Activated CD8-positive, alpha-beta memory T cell treated with anti-CD3 and anti-CD28 coated beads, Interleukin-2, amount 50 U/mL, for 4 hours (primary cell): ENCODE data around the gene ZW10.

Source experiments
- DNase-seq: peaks from one replicate; pipeline ENCODE4 v3.0.0-alpha.2; 2020

ZW10 gene

GRCh38 chr11:113697756-113698407 is 75.6 kb downstream of the ZW10 start:
- DNase-seq, result no peak

GRCh38 chr11:113697111-113697510 is 76.4 kb downstream of the ZW10 start:
- no peak for DNase-seq

- no peak for DNase-seq
These were observed 78.3 kb downstream of the ZW10 start for GRCh38 chr11:113695207-113695606.

DNA sequence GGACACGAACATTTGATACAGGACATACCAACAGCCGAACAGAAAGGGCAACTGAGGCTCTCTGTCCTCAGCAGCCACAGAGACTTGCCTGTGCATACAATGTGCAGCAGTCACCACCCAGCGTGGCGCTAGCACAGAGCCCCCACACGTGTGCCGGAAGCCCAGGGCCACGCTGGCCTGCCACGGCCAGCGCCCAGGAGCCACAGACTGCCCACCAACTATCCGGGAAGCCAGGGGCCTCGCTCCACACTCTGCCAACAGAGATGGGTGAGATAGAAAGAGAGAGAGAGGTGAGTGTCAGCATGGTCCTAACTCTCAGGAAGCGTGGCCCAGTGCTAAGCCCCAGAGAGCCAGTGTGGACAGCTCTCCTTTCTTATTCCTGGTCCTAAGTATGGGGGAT is 79.1 kb downstream of the ZW10 start:
- no peak for DNase-seq

- no peak for DNase-seq
These were observed 80.5 kb downstream of the ZW10 start for GRCh38 chr11:113693030-113693429.

DNA sequence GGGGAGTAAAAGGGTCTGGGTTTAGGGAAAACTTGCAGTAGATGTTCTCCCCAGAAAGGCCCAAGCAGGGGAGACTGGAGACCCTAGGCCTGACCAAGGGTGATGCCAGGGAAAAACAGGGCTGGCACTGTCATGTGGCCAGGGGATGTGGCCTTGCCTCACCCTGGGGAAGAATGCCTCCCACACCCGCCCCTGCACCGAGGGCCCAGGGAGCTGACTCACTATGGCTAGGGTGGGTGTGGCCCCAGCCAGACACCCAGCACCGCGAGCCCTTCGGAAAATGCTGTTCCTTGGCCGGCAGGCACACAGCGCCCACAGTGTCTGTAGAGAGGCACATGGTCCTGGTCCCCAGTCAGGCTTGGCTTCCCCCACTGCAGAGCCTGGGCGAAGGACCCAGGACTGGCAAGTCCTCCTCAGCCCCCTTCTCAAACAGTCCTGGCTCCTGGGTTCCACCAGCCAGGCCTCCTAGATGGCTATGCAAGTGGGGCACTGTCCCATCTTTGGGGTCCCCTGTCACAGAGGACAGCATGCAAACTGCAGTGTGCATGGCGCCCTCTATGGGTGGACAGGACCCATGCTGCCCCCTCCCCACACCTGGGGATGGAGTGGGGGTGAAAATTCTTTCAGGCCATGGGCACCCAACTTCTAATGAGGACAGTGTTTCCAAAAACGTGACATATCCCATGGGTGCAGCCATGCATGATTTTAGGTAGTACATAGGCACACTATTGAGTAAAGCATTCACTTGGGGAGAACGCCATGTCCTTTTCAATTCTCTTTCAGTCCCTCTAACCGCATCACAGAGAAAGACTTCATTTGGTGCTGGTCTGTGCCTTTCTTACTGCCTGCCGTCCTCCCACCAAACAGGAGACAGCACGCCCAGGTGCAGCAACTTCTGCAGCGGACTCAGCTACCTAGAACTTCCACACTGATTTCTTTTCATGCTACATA is 82.6 kb downstream of the ZW10 start:
- DNase-seq, result no peak

- DNase-seq, result no peak
These were observed 83.5 kb downstream of the ZW10 start for GRCh38 chr11:113689768-113690618.

DNA sequence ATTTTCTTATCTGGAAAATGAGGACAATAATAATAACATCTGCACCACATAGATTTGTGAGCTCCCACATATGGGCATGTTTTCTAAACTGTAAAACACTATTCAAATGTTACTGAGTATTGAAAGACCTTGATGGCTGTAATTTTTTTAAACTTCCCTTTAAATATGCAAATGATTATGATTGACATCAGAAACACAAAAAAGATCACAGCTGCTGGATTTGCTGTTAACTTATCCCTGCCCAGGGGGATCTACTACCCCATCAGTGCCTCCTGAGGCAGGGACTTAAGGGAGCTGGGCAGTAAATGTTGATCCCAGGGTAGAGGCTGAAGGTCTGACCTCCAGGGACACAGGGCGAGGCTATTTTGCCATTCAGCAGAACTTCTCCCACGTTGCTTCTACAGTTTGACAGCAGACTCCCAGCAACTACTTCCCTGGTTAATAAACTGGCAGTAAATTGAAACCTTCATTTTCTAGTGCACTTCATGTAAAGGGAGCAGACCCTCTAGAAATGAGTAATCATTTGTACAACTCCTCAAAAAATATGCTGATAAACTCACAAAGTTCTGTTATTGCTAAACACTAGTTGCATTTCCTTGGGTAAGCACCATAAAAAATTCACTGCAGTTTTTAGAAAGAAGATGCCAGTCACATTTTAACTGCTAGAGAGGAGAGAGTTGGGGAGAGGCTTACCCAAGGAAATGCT is 87.7 kb downstream of the ZW10 start:
- no peak for DNase-seq

DNA sequence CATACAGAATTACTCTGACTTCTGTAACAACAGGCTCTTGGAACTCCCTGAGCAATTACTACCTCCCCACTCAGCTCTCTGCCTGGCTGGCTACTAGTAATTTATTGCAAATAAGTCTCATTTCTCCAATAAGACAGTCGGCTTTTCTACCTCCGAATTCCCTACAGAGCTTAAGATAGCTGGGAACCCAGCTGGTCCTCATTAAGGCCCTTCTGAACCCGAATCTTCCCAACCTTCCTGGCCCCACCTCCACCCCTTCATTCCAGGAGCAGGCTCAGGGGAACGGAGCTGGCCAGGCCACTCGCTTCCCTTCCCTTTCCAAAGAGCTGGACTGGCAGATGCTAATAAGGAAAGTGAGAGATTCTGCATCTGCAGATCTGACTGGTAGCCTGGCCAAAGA is 89.0 kb downstream of the ZW10 start:
- DNase-seq, result no peak

- DNase-seq, result no peak
These were observed 89.9 kb downstream of the ZW10 start for GRCh38 chr11:113683481-113684046.
